Measurements from ENCODE around the gene IDH1. TPM values are rescaled to one million over a fixed set of nuclear protein-coding genes. Genes with fewer than 3 reads are reported as not detected.
"Not testable (repeated sequence)": the region's sequence is repeated elsewhere in the genome, so short reads cannot be mapped to it uniquely, and the experiment has no call there.

IDH1 gene
- total RNA-seq, 2 donors from 2014 or later, result 18.9 to 30.5 TPM

DNA sequence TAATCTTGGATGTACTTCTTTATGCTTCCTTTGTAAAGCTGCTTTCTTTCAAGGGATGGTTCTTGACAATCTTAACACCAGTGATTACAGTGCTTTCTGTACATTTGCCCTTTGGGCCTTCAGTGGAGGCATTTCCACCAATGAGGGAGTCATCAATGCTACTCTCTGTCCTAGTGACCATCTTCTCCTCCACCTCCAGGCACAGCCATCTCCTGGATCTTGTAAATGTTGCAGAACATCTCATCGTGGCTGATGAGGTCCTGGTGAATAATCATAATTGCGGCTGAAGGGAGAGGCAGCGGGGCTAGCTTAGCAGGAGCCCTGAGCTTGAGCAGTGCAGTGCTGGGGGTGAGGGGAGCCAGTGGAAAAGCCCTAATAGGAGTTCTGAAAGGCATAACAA lies 32.5 kb downstream of the IDH1 start:
- Mint-ChIP-seq H3K9me3 (no peaks in the 10 kb centered on the region), H3K27me3 (peaks cover 13 to 21% of the 10 kb centered on the region in 2 donors), H3K4me3 (no peak overlapping the region), H3K36me3 (no peaks in the 10 kb centered on the region), H3K27ac (no peak overlapping the region), H3K4me1 (ENCODE audit: low read depth in 2 of 2) (no peaks in the 10 kb centered on the region)
- DNase-seq (ENCODE audit: low spot score), result no peak
- ATAC-seq, result no peak

DNA sequence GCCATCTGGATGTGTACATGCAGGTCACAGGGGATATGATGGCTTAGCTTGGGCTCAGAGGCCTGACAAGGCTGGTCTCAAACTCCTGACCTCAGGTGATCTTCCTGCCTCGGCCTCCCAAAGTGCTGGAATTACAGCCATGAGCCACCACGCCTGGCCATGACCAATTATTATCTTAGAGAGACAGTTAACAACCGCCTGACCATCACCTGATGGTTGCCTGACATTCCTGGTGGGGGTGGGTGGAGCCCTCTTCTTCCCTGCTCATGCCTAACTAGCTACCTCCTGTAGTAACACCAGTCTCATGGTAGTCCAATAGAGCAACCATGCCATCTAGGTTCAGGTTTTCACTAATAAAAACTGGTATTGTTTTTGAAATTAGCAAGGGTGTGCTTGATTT lies 33.0 kb downstream of the IDH1 start:
- H3K4me3 Mint-ChIP-seq; H3K4me1 Mint-ChIP-seq (ENCODE audit: low read depth in 2 of 2); ATAC-seq; H3K36me3 Mint-ChIP-seq; H3K27ac Mint-ChIP-seq; H3K9me3 Mint-ChIP-seq; DNase-seq (ENCODE audit: low spot score): not testable (repeated sequence)
- H3K27me3 Mint-ChIP-seq, result peaks cover 13 to 21% of the 10 kb centered on the region in 2 donors

DNA sequence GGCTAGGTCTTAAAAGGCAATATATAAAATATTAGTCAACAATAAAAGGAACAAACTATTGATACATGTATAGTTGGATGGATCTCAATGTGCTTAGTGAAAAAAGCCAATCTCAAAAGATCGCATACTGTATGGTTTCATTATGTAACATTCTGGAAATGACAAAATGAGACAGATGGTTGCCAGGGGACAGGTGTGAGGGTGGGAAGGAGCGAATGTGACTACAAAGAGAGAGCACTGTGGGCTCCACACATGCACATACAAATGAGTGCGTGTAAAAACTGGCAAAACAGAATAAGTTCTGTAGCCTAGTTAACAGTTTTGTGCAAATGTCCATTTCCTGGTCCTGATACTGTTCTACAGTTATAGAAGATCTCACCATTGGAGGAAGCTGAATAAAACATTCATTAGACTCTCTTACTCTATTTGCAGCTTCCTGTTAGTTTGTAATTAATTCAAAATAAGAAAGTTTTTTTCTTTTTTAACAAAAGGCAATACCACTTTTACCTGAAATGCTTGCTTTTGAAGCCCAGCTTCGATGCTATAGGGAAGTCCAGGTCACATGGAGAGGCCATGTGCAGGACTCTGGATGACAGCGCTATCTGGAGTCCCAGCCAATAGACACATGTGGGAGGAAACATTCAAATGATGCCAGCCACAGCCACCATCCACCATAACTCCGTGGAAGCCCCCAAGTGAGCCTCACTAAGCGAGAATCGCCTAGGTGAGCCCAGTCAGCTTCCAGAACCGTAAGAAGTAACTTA lies 44.0 kb downstream of the IDH1 start:
- Mint-ChIP-seq H3K27ac (no peak overlapping the region), H3K4me1 (ENCODE audit: low read depth in 2 of 2) (no peaks in the 10 kb centered on the region), H3K4me3 (no peak overlapping the region), H3K36me3 (no peaks in the 10 kb centered on the region), H3K27me3 (no peaks in the 10 kb centered on the region), H3K9me3 (no peaks in the 10 kb centered on the region)
- ATAC-seq (no peak), DNase-seq (ENCODE audit: low spot score) (no peak)

DNA sequence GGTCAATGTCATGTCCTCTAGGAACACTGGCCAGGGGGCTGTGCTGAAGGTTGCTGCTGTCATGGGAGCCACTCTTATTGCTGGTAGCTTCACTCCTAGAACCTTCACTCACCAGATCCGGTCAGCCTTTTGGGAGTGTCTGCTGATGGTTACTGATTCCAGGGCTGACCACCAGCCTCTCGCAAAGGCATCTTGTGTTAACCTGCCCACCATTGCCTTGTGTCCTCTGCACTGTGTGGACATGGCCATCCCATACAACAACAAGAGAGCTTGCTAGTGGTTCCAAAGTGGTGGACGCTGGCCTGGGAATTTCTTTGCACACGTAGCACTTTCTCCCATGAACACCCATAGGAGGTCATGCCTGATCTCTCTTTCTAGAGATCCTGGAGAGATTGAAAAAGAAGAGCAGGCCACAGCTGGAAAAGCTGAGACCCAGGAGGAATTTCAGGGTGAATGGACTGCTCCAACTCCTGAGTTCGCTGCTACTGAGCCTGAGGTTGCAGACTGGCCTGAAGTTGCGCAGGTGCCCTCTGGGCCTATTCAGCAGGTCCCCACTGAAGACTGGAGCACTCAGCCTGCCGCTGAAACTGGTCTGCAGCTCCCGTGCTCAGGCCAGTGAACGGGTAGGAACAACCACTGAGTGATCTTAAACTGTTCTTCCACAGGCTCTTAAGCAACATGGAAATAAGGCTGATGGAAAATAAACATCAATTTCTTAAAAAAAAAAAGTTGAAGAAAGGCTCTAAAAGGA lies 46.4 kb downstream of the IDH1 start:
- no peaks in the 10 kb centered on the region for H3K4me1 Mint-ChIP-seq (ENCODE audit: low read depth in 2 of 2)
- no peaks in the 10 kb centered on the region for H3K36me3 Mint-ChIP-seq
- H3K9me3 Mint-ChIP-seq, result no peaks in the 10 kb centered on the region

DNA sequence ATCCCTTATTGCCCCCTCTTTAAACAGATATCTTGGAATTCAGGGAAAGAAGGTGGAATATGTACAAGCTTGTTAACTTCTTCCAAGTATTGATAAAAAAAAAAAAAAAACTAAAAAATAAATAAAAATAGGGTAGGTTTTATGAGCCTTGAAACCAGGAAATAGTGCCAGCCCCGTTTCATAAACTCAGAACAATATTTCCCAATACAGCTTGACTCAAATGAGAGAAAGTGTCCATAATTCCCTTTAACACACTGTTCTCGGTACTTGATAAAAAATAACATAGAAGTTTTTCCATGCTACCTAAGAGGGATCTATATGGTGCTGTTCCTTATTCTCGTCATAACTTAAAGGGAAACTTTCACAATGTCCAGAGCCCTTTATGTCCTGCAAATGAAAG lies 47.1 kb downstream of the IDH1 start:
- ATAC-seq (no peak), DNase-seq (ENCODE audit: low spot score) (no peak)
- no peaks in the 10 kb centered on the region for H3K9me3 Mint-ChIP-seq
- H3K36me3 Mint-ChIP-seq, result no peaks in the 10 kb centered on the region
- H3K4me1 Mint-ChIP-seq (ENCODE audit: low read depth in 2 of 2), result no peaks in the 10 kb centered on the region
- H3K4me3 Mint-ChIP-seq, result no peak overlapping the region
- no peak overlapping the region for H3K27ac Mint-ChIP-seq
- H3K27me3 Mint-ChIP-seq, result no peaks in the 10 kb centered on the region

More for the DNA sequence above, 46.4 kb downstream of the IDH1 start:
- ATAC-seq, result no peak
- H3K4me3 Mint-ChIP-seq, result no peak overlapping the region
- DNase-seq (ENCODE audit: low spot score), result no peak
- H3K27me3 Mint-ChIP-seq, result no peaks in the 10 kb centered on the region
- H3K27ac Mint-ChIP-seq, result no peak overlapping the region

DNA sequence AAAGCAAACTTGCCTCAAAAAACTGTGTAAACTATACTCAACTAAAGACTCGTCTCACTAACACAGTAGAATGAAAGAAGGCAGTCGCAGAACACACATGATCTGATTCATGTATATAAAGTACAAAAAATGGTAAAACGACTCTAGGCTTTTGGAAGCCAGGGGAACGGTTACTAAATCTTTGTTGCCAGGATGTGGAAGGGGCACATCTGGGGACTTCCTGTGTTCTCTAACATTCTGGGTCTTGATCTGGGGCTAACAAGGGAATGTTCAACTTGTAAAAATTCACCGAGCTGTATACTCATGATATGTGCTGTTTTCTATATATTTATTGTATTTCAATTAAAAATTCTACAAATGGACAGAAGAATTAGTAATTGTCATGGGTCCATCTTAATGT lies 50.7 kb downstream of the IDH1 start:
- Mint-ChIP-seq H3K4me3 (no peak overlapping the region), H3K27me3 (peaks cover 0 to 3% of the 10 kb centered on the region in 2 donors), H3K9me3 (no peaks in the 10 kb centered on the region), H3K27ac (no peak overlapping the region), H3K4me1 (ENCODE audit: low read depth in 2 of 2) (no peaks in the 10 kb centered on the region), H3K36me3 (no peaks in the 10 kb centered on the region)
- no peak for DNase-seq (ENCODE audit: low spot score)
- no peak for ATAC-seq

GRCh38 chr2:208195531-208195930 lies 59.3 kb downstream of the IDH1 start:
- no peak for ATAC-seq

DNA sequence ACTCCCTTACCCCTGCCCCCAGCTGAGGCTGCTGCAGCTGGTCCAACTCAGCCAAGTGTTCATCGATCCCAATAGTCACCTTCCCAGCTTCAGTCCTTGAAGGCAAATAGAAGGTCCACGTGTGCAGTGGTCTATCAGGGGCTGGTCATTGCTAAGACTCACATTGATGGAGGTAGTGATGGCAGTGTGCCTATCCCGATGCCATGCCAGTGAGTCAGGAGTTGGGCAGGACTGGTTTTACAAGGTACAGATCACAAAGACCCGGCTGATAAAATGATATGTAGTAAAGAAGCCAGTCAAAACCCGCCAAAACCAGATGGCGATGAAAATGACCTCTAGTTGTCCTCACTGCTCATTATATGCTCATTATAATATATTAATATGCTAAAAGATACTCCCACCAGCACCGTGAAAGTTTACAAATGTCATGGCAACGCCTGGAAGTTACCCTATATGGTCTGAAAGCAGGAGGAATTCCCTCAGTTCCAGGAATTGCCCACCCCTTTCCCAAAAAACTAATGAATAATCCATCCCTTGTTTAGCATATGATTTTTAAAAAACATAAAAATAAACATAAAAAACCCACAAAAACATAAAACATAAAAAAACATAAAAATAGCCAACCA lies 62.1 kb downstream of the IDH1 start:
- Mint-ChIP-seq H3K4me3 (no peak overlapping the region), H3K36me3 (no peaks in the 10 kb centered on the region)

More at GRCh38 chr2:208195531-208195930, 59.3 kb downstream of the IDH1 start:
- no peaks in the 10 kb centered on the region for H3K4me1 Mint-ChIP-seq (ENCODE audit: low read depth in 2 of 2)
- no peak overlapping the region for H3K4me3 Mint-ChIP-seq
- no peaks in the 10 kb centered on the region for H3K9me3 Mint-ChIP-seq
- no peak overlapping the region for H3K27ac Mint-ChIP-seq
- H3K27me3 Mint-ChIP-seq, result peaks cover 0 to 3% of the 10 kb centered on the region in 2 donors
- no peaks in the 10 kb centered on the region for H3K36me3 Mint-ChIP-seq
- no peak for DNase-seq (ENCODE audit: low spot score)

GRCh38 chr2:208189810-208190503 lies 64.9 kb downstream of the IDH1 start, which contains the start of gene C2orf80:
C2orf80 (minus strand) TSS chr2:208190030; CDS start chr2:208186986, 3,044 bp downstream.
- DNase-seq (ENCODE audit: low spot score) (no peak), ATAC-seq (no peak)
- Mint-ChIP-seq H3K27me3 (peaks cover 0 to 5% of the 10 kb centered on the region in 2 donors), H3K9me3 (no peaks in the 10 kb centered on the region), H3K4me1 (ENCODE audit: low read depth in 2 of 2) (no peaks in the 10 kb centered on the region), H3K27ac (no peak within 1 kb of the TSS), H3K4me3 (no peak within 1 kb of the TSS), H3K36me3 (no peaks in the 10 kb centered on the region)

More for the DNA sequence above, 62.1 kb downstream of the IDH1 start:
- Mint-ChIP-seq H3K27ac (no peak overlapping the region), H3K27me3 (peaks cover 0 to 6% of the 10 kb centered on the region in 2 donors), H3K4me1 (ENCODE audit: low read depth in 2 of 2) (no peaks in the 10 kb centered on the region), H3K9me3 (no peaks in the 10 kb centered on the region)
- no peak for DNase-seq (ENCODE audit: low spot score)
- no peak for ATAC-seq

DNA sequence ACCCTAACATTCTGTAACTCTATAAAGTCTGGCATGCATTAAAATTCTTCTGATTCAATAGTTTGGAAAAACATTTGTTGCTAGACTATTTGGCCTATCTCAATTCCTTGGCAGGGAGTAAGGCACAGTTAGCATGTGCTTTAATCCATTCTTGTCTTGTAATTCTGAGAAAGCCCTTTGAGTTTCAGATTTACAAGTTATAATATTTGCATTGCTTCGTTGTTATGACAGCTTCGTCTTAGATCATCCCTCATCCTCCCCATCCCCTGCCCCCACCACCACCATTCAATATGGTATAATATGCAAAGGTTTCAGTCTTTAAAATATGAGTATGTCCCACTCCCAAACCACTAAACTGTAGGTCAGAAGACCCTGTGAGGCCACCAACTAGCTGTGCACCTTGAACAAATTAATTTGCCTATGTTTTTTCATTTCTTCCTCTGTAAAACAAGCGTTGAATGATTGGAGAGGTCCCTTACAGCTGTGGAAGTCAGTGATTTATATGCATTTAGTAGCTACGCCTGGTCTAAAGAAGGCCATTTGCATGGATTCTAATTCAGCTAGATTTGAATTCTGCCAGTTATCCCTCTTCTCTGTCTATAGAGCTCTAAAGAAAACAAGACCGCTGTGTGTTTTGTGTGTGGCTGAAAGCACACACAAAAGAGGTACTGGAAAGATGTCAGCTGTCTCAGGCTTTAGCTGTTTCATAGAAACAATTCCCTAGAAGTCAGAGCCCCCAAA lies 65.6 kb downstream of the IDH1 start:
- H3K9me3 Mint-ChIP-seq, result no peaks in the 10 kb centered on the region
- no peak for ATAC-seq
- no peaks in the 10 kb centered on the region for H3K4me1 Mint-ChIP-seq (ENCODE audit: low read depth in 2 of 2)
- peaks cover 6 to 9% of the 10 kb centered on the region in 2 donors for H3K27me3 Mint-ChIP-seq
- H3K4me3 Mint-ChIP-seq, result no peak overlapping the region
- no peaks in the 10 kb centered on the region for H3K36me3 Mint-ChIP-seq
- no peak overlapping the region for H3K27ac Mint-ChIP-seq
- DNase-seq (ENCODE audit: low spot score), result no peak

GRCh38 chr2:208186893-208187292 lies 68.0 kb downstream of the IDH1 start:
- DNase-seq (ENCODE audit: low spot score) (no peak), ATAC-seq (no peak)
- Mint-ChIP-seq H3K9me3 (no peaks in the 10 kb centered on the region), H3K36me3 (no peaks in the 10 kb centered on the region), H3K27ac (no peak overlapping the region), H3K4me1 (ENCODE audit: low read depth in 2 of 2) (peaks cover 0 to 5% of the 10 kb centered on the region in 2 donors), H3K27me3 (peaks cover 23% of the 10 kb centered on the region in 2 donors), H3K4me3 (no peak overlapping the region)

GRCh38 chr2:208186465-208186864 lies 68.4 kb downstream of the IDH1 start:
- Mint-ChIP-seq H3K4me3 (no peak overlapping the region), H3K9me3 (no peaks in the 10 kb centered on the region), H3K27me3 (peaks cover 23% of the 10 kb centered on the region in 2 donors), H3K36me3 (no peaks in the 10 kb centered on the region), H3K4me1 (ENCODE audit: low read depth in 2 of 2) (peaks cover 0 to 5% of the 10 kb centered on the region in 2 donors), H3K27ac (no peak overlapping the region)
- ATAC-seq, result no peak
- no peak for DNase-seq (ENCODE audit: low spot score)
